ENCODE data around the gene EPN2. TPM values are rescaled to one million over a fixed set of nuclear protein-coding genes. Genes with fewer than 3 reads are reported as not detected.

The EPN2 gene
- total RNA-seq, 2 experiments from 2014 or later: 11.9 to 12.3 TPM

GRCh38 chr17:19258371-19258770 lies 21.2 kb downstream of the EPN2 start:
- Mint-ChIP-seq H3K9me3 (no peaks in the 10 kb centered on the region), H3K27ac (no peak overlapping the region), H3K4me3 (no peak overlapping the region), H3K36me3 (ENCODE audit: low read depth) (no peaks in the 10 kb centered on the region), H3K27me3 (peaks cover 40% of the 10 kb centered on the region), H3K4me1 (ENCODE audit: low read depth) (no peaks in the 10 kb centered on the region)
- H3K4me1 ChIP-seq (ENCODE audit: insufficient read depth, low read length): no peaks in the 10 kb centered on the region
- intact Hi-C loops (cut with DNase I, micrococcal nuclease): no loop called here
- H3K36me3 ChIP-seq (ENCODE audit: insufficient read depth, low read length): no peaks in the 10 kb centered on the region
- no peak for TF ChIP-seq CTCF (IDR thresholded peaks at IDR 0.05)
- ATAC-seq (ENCODE audit: poor library complexity) (no peak), DNase-seq (no peak)
- H3K4me3 ChIP-seq (ENCODE audit: low read length): no peak overlapping the region
- POLR2A ChIA-PET: no interaction called here
- H3K9me3 ChIP-seq (ENCODE audit: control insufficient read depth in 1 of 2, insufficient read depth in 1 of 2, low read length in 2 of 2): no peaks in the 10 kb centered on the region
- no peak overlapping the region for H3K27ac ChIP-seq (ENCODE audit: low read depth in 1 of 2, low read length in 2 of 2)
- H3K27me3 ChIP-seq (ENCODE audit: control insufficient read depth in 1 of 2, insufficient read depth in 2 of 2, low read length in 2 of 2): peaks cover 0 to 3% of the 10 kb centered on the region in 2 experiments
- CTCF ChIA-PET: no interaction called here

GRCh38 chr17:19260958-19261357 lies 23.8 kb downstream of the EPN2 start:
- CTCF ChIA-PET: no interaction called here
- no peaks in the 10 kb centered on the region for H3K4me1 Mint-ChIP-seq (ENCODE audit: low read depth)
- intact Hi-C loops (cut with DNase I, micrococcal nuclease): loop anchor here in 1 of 2 experiments (1.0 kb wide), 1 partner anchor 21 kb away; no protein-coding TSS in a partner anchor

GRCh38 chr17:19261426-19261825 lies 24.3 kb downstream of the EPN2 start:
- no peaks in the 10 kb centered on the region for H3K9me3 ChIP-seq (ENCODE audit: control insufficient read depth in 1 of 2, insufficient read depth in 1 of 2, low read length in 2 of 2)
- no peaks in the 10 kb centered on the region for H3K36me3 Mint-ChIP-seq (ENCODE audit: low read depth)
- peaks cover 37% of the 10 kb centered on the region for H3K27me3 Mint-ChIP-seq
- H3K4me3 Mint-ChIP-seq: no peak overlapping the region
- DNase-seq (no peak), ATAC-seq (ENCODE audit: poor library complexity) (no peak)
- TF ChIP-seq CTCF (IDR thresholded peaks at IDR 0.05): no peak
- H3K4me1 Mint-ChIP-seq (ENCODE audit: low read depth): no peaks in the 10 kb centered on the region
- H3K27ac ChIP-seq (ENCODE audit: low read depth in 1 of 2, low read length in 2 of 2): no peak overlapping the region
- no peaks in the 10 kb centered on the region for H3K9me3 Mint-ChIP-seq
- CTCF ChIA-PET: no interaction called here
- H3K4me3 ChIP-seq (ENCODE audit: low read length): no peak overlapping the region
- H3K4me1 ChIP-seq (ENCODE audit: insufficient read depth, low read length): no peaks in the 10 kb centered on the region
- no peak overlapping the region for H3K27ac Mint-ChIP-seq
- intact Hi-C loops (cut with DNase I, micrococcal nuclease): no loop called here
- H3K36me3 ChIP-seq (ENCODE audit: insufficient read depth, low read length): no peaks in the 10 kb centered on the region
- H3K27me3 ChIP-seq (ENCODE audit: control insufficient read depth in 1 of 2, insufficient read depth in 2 of 2, low read length in 2 of 2): peaks cover 0 to 3% of the 10 kb centered on the region in 2 experiments
- POLR2A ChIA-PET: no interaction called here

More at GRCh38 chr17:19260958-19261357, 23.8 kb downstream of the EPN2 start:
- Histone ChIP-seq H3K4me1 (ENCODE audit: insufficient read depth, low read length) (no peaks in the 10 kb centered on the region), H3K9me3 (ENCODE audit: control insufficient read depth in 1 of 2, insufficient read depth in 1 of 2, low read length in 2 of 2) (no peaks in the 10 kb centered on the region), H3K27me3 (ENCODE audit: control insufficient read depth in 1 of 2, insufficient read depth in 2 of 2, low read length in 2 of 2) (peaks cover 0 to 3% of the 10 kb centered on the region in 2 experiments), H3K27ac (ENCODE audit: low read depth in 1 of 2, low read length in 2 of 2) (no peak overlapping the region), H3K4me3 (ENCODE audit: low read length) (no peak overlapping the region), H3K36me3 (ENCODE audit: insufficient read depth, low read length) (no peaks in the 10 kb centered on the region)
- no peaks in the 10 kb centered on the region for H3K36me3 Mint-ChIP-seq (ENCODE audit: low read depth)
- POLR2A ChIA-PET: no interaction called here
- H3K9me3 Mint-ChIP-seq: no peaks in the 10 kb centered on the region
- H3K27ac Mint-ChIP-seq: no peak overlapping the region
- peaks cover 35% of the 10 kb centered on the region for H3K27me3 Mint-ChIP-seq
- H3K4me3 Mint-ChIP-seq: no peak overlapping the region
- ATAC-seq (ENCODE audit: poor library complexity) (no peak), DNase-seq (no peak)
- TF ChIP-seq CTCF (IDR thresholded peaks at IDR 0.05): no peak
